ENCODE results near the gene SPPL2A.

DNA sequence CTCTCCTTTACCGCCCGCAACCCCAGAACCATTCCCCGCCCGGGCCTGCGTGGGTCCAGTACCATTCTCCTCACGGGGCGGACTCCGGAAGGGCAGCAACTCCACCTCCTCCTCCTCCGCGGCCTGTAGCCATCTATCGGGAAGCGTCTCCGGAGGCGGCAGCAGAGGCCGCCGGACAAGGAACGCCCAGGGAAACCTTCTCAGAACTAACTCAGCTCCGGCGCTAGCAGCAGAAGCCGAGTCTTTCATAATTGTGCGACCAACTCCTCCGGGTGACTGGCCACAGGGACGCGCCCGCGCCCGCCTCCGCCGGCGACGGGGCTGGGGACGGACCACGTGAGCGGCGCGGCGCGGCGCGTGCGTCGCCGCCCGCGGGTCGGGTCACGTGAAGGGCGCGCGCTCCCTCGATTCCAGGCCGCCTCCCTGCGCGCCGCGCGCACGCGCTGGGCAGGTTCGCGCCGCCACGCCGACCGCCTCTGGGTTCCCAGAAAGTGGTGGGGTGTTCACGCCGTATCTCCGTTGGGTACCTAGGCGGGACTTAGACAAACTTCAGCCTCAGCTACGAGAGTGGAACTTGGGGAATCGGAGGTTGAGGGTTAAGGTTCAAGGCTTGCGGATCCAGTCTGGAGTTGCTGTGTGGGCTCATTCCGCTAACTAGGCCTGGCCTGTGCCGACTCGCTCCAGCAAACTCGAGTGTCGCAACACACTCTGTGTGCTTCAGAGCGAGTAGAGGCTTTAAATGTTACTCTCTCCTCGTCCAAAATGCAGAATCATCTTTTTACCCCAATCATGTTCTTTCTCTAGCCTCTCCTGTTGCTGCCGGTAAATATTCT lies 78.8 kb downstream of the SPPL2A start, which contains the start of gene TRPM7:
- no peak for TF ChIP-seq ZBTB8A (tag by site-specific recombination; IDR thresholded peaks at IDR 0.05)
- TF ChIP-seq ZNF155 (tag by site-specific recombination; IDR thresholded peaks at IDR 0.05) = no peak
- no peak for TF ChIP-seq CTCF (tag by site-specific recombination; IDR thresholded peaks at IDR 0.05)
- TF ChIP-seq ZNF366 (tag by site-specific recombination; conservative IDR thresholded peaks at IDR 0.05) = no peak
- TF ChIP-seq ZNF76 (tag by site-specific recombination; IDR thresholded peaks at IDR 0.05; ENCODE audit: borderline replicate concordance, low read depth) = no peak; the same call in 1 of the 2 replicates

Measured in HEK293 (cell line).